ENCODE results near the gene CIAO3.
"Not testable (repeated sequence)": the region's sequence is repeated elsewhere in the genome, so short reads cannot be mapped to it uniquely, and the experiment has no call there.

CIAO3 gene

GRCh38 chr16:708019-708418, 32.8 kb downstream of the CIAO3 start:
- DNase-seq = no peak

GRCh38 chr16:707062-707538, 33.7 kb downstream of the CIAO3 start:
- DNase-seq = no peak

GRCh38 chr16:706189-707061, 34.4 kb downstream of the CIAO3 start:
- DNase-seq = peak; percentile 57

- DNase-seq = peak; percentile 88
Measured at GRCh38 chr16:705431-706188, 35.2 kb downstream of the CIAO3 start, which contains the start of gene FBXL16. Gene FBXL16, minus strand, starts transcription at chr16:705801. Its CDS starts 8,396 bp downstream, at chr16:697405.

- no peak for DNase-seq
Measured at GRCh38 chr16:704552-705380, 36.0 kb downstream of the CIAO3 start.

GRCh38 chr16:704047-704446, 36.8 kb downstream of the CIAO3 start:
- DNase-seq = no peak

- DNase-seq = no peak
Measured at GRCh38 chr16:703406-703805, 37.4 kb downstream of the CIAO3 start.

GRCh38 chr16:702341-702740, 38.5 kb downstream of the CIAO3 start:
- no peak for DNase-seq

GRCh38 chr16:700684-701584, 39.9 kb downstream of the CIAO3 start:
- DNase-seq = no peak

GRCh38 chr16:698911-699671, 41.7 kb downstream of the CIAO3 start:
- no peak for DNase-seq

GRCh38 chr16:695355-696089, 45.3 kb downstream of the CIAO3 start:
- peak; percentile 92 for DNase-seq

- no peak for DNase-seq
Measured at GRCh38 chr16:694863-695354, 45.9 kb downstream of the CIAO3 start.

GRCh38 chr16:694187-694862, 46.5 kb downstream of the CIAO3 start:
- DNase-seq = no peak

- DNase-seq = no peak
Measured at GRCh38 chr16:693766-694165, 47.0 kb downstream of the CIAO3 start.

- DNase-seq = no peak
Measured at GRCh38 chr16:693364-693763, 47.4 kb downstream of the CIAO3 start.

- DNase-seq = no peak
Measured at GRCh38 chr16:692356-693108, 48.3 kb downstream of the CIAO3 start.

GRCh38 chr16:691242-691641, 49.6 kb downstream of the CIAO3 start:
- not testable (repeated sequence) for DNase-seq

GRCh38 chr16:689175-689897, 51.5 kb downstream of the CIAO3 start:
- DNase-seq = no peak

Data from NCI-H2171 (cell line).